GM18505 (cell line): ENCODE measurements around the gene PLAC1.

Source experiments
- ATAC-seq: cut with Tn5 transposase; IDR thresholded peaks from one replicate; pipeline ENCODE4 v1.9.1; 2021; ENCODE audit not compliant: unreplicated experiment
- POLR2A ChIP-seq: IDR thresholded peaks from 4 replicates; pipeline ENCODE4 v1.6.1; 2011; ENCODE audit warnings: borderline replicate concordance; ENCODE audit not compliant: insufficient read depth, insufficient read length; ENCODE audit errors: extremely low read depth

The PLAC1 gene

DNA sequence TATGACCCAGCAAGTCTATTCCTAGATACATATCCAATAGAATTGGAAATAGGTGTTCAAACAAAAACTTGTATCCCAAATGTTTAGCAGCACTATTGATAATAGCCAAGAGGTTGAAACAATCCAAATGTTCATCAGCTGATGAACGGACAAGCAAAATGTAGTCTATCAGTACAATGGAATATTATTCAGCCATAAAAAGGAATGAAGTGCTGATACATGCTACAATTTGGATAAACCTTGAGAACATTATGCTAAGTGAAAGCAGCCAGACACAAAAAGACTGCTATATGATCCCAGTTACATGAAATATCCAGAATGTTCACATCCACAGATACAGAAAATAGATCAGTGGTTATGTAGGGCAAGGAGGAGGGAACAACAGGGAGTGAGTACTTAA, 50.1 kb downstream of the PLAC1 start:
- ATAC-seq = no peak
- TF ChIP-seq POLR2A = no peak

DNA sequence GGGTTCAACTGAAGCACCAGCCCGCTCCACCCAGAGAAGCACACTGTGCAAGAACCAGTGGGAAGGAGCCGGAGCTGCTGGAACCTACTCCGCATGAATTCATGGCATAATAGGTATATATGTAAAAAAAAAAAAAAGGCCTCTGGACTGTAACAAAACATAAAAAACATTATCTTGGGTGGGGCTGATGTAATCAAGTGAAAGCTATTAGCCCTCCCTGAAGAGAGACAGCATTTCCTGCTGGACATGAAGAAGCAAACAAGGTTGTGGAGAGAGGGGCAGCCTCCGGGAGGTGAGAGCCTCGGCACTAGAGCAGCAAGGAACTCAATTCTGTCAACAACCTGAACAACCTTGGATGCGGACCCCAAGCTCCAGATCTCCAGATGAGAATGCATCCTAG, 50.7 kb downstream of the PLAC1 start:
- ATAC-seq = no peak

GRCh38 chrX:134604701-134605311, 53.5 kb downstream of the PLAC1 start:
- no peak for ATAC-seq
- TF ChIP-seq POLR2A = no peak

More for the DNA sequence above, 50.7 kb downstream of the PLAC1 start:
- no peak for TF ChIP-seq POLR2A

GRCh38 chrX:134603806-134604700, 54.2 kb downstream of the PLAC1 start:
- no peak for ATAC-seq
- no peak for TF ChIP-seq POLR2A

DNA sequence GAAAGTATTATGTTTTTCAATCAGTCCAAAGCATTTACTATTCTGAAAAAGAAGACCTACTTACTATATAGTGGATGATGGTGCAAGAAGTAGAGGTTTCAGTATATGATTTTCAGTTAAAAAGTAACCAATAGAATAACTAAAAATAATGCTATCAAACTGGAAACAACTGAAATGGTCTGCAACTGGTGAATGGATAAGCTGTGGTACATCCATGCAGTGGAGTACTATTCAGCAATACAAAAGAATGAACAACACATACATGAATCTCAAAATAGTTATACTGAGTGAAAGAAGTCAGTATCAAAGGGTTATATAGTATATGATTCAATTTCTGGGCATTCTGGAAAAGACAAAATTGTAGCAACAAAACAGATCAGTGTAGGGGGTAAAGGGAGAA, 55.9 kb downstream of the PLAC1 start:
- no peak for TF ChIP-seq POLR2A

DNA sequence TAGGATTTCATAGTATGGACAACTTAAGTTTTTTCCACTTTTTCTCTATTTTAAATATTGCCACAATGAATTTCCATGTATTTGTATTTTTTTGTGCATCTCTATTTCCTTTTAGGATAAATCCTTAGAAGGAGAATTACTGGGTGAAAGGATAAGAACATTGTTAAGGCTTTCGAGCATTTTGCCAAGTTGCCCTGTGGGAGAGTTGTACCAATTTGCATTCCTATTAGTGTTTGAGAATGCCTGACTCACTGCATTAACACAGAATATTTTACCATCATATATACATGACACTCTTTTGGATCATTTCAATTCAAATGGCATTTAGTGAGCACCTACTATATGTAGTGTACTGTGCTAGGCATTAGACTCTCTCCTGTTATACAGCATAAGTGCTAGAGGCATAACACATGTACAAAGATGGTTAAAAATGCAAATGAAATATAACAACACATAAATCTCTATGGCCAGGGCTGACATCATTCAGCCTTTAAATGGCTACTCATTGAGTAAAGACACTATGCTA, 57.0 kb downstream of the PLAC1 start:
- no peak for TF ChIP-seq POLR2A
- ATAC-seq = no peak

More for the DNA sequence above, 55.9 kb downstream of the PLAC1 start:
- ATAC-seq = no peak

DNA sequence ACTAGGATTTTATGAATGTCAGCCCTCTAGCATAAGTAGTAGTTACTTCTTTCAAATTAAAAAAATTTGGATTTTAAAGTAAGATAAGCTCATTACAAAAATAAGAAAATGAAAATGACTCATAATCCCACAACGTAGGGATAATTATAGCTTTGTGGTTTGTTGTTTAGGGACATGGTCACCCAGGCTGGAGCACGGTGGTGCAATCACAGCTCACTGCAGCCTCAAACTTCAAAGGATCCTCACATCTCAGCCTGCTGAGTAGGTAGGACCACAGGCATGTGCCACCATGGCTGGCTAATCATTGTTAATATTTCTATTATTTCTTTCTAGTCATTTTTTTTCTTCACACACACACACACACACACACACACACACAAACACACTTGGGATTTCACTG, 57.6 kb downstream of the PLAC1 start:
- no peak for TF ChIP-seq POLR2A
- ATAC-seq = no peak

DNA sequence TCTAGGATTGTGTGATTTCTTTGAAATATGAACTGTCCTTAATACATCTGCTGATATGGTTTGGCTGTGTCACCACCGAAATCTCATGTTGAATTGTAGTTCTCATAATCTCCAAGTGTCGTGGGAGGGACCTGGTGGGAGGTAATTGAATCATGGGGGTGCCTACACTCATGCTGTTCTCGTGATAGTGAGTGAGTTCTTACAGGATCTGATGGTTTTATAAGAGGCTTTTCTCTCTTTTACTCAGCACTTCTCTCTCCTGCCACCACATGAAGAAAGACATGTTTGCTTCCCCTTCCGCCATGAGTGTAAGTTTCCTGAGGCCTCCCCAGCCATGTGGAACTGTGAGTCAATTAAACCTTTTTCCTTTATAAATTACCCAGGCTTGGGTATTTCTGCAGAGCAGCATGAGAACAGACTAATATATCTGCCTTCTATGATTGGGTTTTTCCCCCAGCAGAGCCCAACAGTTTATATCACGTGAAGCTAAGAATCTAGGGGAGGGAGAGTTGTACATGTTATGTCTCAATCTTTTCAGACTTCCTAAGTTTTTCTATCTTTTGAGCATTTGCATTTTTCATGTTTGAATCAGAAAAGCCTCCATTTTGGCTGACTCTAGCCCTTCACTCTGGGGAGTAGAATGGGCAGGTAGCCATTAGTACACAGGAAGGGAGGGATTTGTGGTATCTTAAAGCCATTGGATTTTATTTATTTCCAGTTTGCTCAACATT, 58.9 kb downstream of the PLAC1 start:
- TF ChIP-seq POLR2A = no peak

DNA sequence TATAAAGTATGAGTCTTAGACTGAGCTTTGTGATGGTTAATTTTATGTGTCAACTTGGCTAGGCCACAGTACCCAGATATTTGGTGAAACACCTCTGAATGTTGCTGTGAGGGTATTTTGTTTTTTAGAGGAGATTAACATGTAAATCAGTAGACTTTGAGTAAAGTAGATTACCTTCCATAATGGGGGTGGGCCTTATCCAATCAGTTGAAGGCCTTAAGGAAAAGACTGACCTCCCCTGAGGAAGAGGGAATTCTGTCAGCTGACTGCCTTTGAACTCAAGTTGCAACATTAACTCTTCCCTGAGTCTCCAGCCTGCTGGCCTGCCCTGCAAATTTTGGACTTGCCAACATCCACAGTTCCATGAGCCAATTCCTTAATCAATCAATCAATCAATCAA, 66.0 kb downstream of the PLAC1 start:
- no peak for TF ChIP-seq POLR2A
- no peak for ATAC-seq

More for the DNA sequence above, 58.9 kb downstream of the PLAC1 start:
- no peak for ATAC-seq

DNA sequence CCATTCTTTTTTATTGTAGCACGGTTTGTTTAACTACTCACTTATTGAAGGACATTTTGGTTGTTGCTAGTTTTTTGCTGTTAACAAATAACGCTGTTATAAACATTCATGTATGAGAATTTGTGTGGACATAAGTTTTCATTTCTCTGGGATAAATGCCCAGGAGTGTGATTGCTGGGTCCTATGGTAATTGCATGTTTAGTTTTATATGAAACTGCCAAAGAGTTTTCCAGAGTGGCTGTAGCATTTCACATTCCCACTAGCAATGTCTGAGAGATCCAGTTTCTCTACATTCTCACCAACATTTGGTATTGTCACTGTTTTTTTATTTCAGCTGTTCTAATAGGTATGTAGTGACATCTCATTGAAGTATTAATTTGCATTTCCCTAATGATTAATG, 66.8 kb downstream of the PLAC1 start:
- no peak for ATAC-seq
- no peak for TF ChIP-seq POLR2A

DNA sequence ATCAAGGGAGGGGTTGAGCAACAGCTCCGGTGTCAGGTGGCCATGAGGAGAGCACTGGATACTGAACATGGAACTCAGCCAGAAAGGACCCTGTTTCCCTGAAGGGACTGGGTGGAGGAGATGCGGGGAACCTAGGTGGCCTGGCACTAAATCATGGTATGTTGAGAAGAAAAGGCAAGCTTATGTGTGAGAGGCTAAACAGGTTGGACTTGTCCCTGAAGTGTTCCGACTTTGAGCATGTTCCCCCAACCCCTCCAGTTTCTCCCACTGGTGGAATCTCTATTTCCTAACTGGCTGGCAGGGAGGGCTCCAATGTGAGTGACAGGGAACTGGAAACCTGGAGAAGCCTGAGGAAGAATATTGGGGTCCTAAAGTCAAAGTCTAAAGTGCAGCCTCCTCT, 69.5 kb downstream of the PLAC1 start:
- no peak for TF ChIP-seq POLR2A
- ATAC-seq = no peak

- TF ChIP-seq POLR2A = no peak
- ATAC-seq = no peak
These were observed 77.4 kb downstream of the PLAC1 start for GRCh38 chrX:134580907-134581306.

GRCh38 chrX:134573683-134574035, 84.6 kb downstream of the PLAC1 start:
- ATAC-seq = no peak
- no peak for TF ChIP-seq POLR2A
